Adrenal gland (tissue), 12 donors: ENCODE measurements around the gene KRT15. TPM values are rescaled to one million over a fixed set of nuclear protein-coding genes. Genes with fewer than 3 reads are reported as not detected.

Source experiments
- DNase-seq, 7 donors: peaks; one replicate each; pipeline ENCODE4 v3.0.0-alpha.2; 2019 to 2020
- H3K27ac ChIP-seq, 5 donors: fragments of 200-600 bp; sonication (generic) in 4 of 5; 1 replicate in 3 of 5; 2 replicates in 2 of 5; pipeline versions ENCODE4 v1.5.1 to v1.8.0; 2016 to 2020; ENCODE audit warnings: mild to moderate bottlenecking in 1 of 5
- H3K27me3 ChIP-seq: fragments of 200-600 bp; 2 replicates; pipeline ENCODE4 v1.8.0; 2021
- H3K36me3 ChIP-seq, 2 donors: fragments of 200-600 bp; replicated peaks in 1 of 2; 1 replicate in 1 of 2; 2 replicates in 1 of 2; pipeline versions ENCODE4 v1.5.1 to v1.8.0; 2018 to 2022
- H3K4me1 ChIP-seq, 2 donors: fragments of 200-600 bp; replicated peaks in 1 of 2; 1 replicate in 1 of 2; 2 replicates in 1 of 2; pipeline versions ENCODE4 v1.5.1 to v1.8.0; 2018 to 2021
- H3K4me3 ChIP-seq, 4 donors: fragments of 200-600 bp; sonication (generic) in 3 of 4; one replicate each; pipeline ENCODE4 v1.5.1; 2016 to 2018
- H3K9me3 ChIP-seq, 3 donors: fragments of 200-600 bp; sonication (generic) in 1 of 3; replicated peaks in 1 of 3; 1 replicate in 2 of 3; 2 replicates in 1 of 3; pipeline versions ENCODE4 v1.5.1 to v1.8.0; 2016 to 2021
- POLR2A ChIP-seq, 2 donors: fragments of 450-650 bp; IDR thresholded peaks; one replicate each; pipeline ENCODE4 v1.6.1; 2017; ENCODE audit warnings: antibody characterized with exemption in 2 of 2, mild to moderate bottlenecking in 2 of 2, moderate library complexity in 1 of 2
- WGBS, 4 donors: extraction: QIAGEN DNeasy Blood & Tissue Kit in 2 of 4; methylation state at CpG; one replicate each; pipeline versions ENCODE4 v1.1.5 to v1.1.7; 2013 to 2017; 5-methylcytosine and 5-hydroxymethylcytosine counted together
- intact Hi-C, 2 donors: fragments of 100-400 bp; cut with DNase I; formaldehyde crosslinking; loops; one replicate each; pipeline versions ENCODE4 v1.14.1 to v1.15.0; 2022 to 2023
- polyA plus RNA-seq, 3 donors: library from polyadenylated mRNA; stranded (reverse); fragments of 200-250 nt in 2 of 3; fragments of 350-450 nt in 1 of 3; fragmentation: Illumina TruSeq in 1 of 3; extraction: RNeasy Lipid Tissue Mini Kit (QIAGEN cat#74804) in 1 of 3; gene quantifications; one replicate each; pipeline ENCODE4 v1.2.3, GENCODE V29; 2013 to 2014
- total RNA-seq, 9 donors: library from RNA; depleted of rRNA in 4 of 9; stranded (reverse); fragments of >200 nt in 4 of 9; fragments of 120-200 nt in 1 of 9; fragmentation: NEBNext Ultra II Directional in 1 of 9; extraction: Animal tissue kit (Norgen Biotek cat#: 25700) in 1 of 9; gene quantifications; one replicate each; pipeline versions ENCODE4 v1.1.0 to v1.2.4, GENCODE V29; 2013 to 2023
- TF ChIP-seq, protein P1 (sequence below), 6 experiments: fragments of 450-650 bp in 4 of 6; fragments of 200-600 bp in 2 of 6; sonication (generic) in 1 of 6; IDR thresholded peaks; 1 replicate in 5 of 6; 2 replicates in 1 of 6; pipeline versions ENCODE4 v1.5.1 to v1.8.0; 2016 to 2021; ENCODE audit warnings: antibody characterized with exemption in 6 of 6, mild to moderate bottlenecking in 2 of 6, moderate library complexity in 1 of 6
- donor health status: healthy with polysubstance abuse.
- donor health status: Bipolar disorder and iron deficiency.
- donor health status: DM: yes; HTN: yes; CAD: no.
- donor health status: DM: no; HTN: no; CAD: no.
- donor health status: DM: no; HTN: no; CAD: no.
- donor health status: DM: yes; HTN: yes; CAD: no.

The KRT15 gene
- total and polyA plus RNA-seq, 12 donors: 0.18 to 0.88 (median 0.44) TPM; not detected in 8

GRCh38 chr17:41483991-41484826 lies 34.5 kb downstream of the KRT15 start:
- TF ChIP-seq POLR2A (IDR thresholded peaks at IDR 0.05): no peak
- TF ChIP-seq, protein P1, sequence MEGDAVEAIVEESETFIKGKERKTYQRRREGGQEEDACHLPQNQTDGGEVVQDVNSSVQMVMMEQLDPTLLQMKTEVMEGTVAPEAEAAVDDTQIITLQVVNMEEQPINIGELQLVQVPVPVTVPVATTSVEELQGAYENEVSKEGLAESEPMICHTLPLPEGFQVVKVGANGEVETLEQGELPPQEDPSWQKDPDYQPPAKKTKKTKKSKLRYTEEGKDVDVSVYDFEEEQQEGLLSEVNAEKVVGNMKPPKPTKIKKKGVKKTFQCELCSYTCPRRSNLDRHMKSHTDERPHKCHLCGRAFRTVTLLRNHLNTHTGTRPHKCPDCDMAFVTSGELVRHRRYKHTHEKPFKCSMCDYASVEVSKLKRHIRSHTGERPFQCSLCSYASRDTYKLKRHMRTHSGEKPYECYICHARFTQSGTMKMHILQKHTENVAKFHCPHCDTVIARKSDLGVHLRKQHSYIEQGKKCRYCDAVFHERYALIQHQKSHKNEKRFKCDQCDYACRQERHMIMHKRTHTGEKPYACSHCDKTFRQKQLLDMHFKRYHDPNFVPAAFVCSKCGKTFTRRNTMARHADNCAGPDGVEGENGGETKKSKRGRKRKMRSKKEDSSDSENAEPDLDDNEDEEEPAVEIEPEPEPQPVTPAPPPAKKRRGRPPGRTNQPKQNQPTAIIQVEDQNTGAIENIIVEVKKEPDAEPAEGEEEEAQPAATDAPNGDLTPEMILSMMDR (IDR thresholded peaks at IDR 0.05): no peak
- Histone ChIP-seq H3K27ac (no peak overlapping the region), H3K9me3 (no peaks in the 10 kb centered on the region), H3K36me3 (no peaks in the 10 kb centered on the region), H3K4me1 (no peaks in the 10 kb centered on the region), H3K4me3 (no peak overlapping the region), H3K27me3 (no peaks in the 10 kb centered on the region)
- no peak for DNase-seq
- intact Hi-C loops: no loop called here
- WGBS, 4 donors: 69 to 87% (median 80%) methylated on average over 4 to 7 of the region's 7 CpGs

GRCh38 chr17:41483531-41483930 lies 35.2 kb downstream of the KRT15 start:
- DNase-seq: no peak
- H3K4me3 ChIP-seq: no peak overlapping the region
- no peak overlapping the region for H3K27ac ChIP-seq
- no peaks in the 10 kb centered on the region for H3K36me3 ChIP-seq
- no peaks in the 10 kb centered on the region for H3K27me3 ChIP-seq
- H3K4me1 ChIP-seq: no peaks in the 10 kb centered on the region
- intact Hi-C loops: no loop called here
- 84 to 91% (median 87%) methylated on average over 9 of the region's 9 CpGs for WGBS, 4 donors
- TF ChIP-seq, protein P1 (IDR thresholded peaks at IDR 0.05): no peak
- TF ChIP-seq POLR2A (IDR thresholded peaks at IDR 0.05): no peak
- H3K9me3 ChIP-seq: no peaks in the 10 kb centered on the region

GRCh38 chr17:41481036-41481435 lies 37.7 kb downstream of the KRT15 start, which contains the start of gene KRT35:
TSS of gene KRT35 (minus strand) at chr17:41481151. CDS start at chr17:41481097, 54 bp downstream.
- intact Hi-C loops: no loop called here
- Histone ChIP-seq H3K9me3 (no peaks in the 10 kb centered on the region), H3K4me1 (no peaks in the 10 kb centered on the region), H3K27me3 (no peaks in the 10 kb centered on the region), H3K4me3 (no peak within 1 kb of the TSS), H3K36me3 (no peaks in the 10 kb centered on the region), H3K27ac (no peak within 1 kb of the TSS)
- TF ChIP-seq, protein P1 (IDR thresholded peaks at IDR 0.05): no peak
- TF ChIP-seq POLR2A (IDR thresholded peaks at IDR 0.05): no peak
- WGBS, 4 donors: 92 to 100% (median 93%) methylated on average over 2 of the region's 2 CpGs
- DNase-seq: no peak

GRCh38 chr17:41480581-41480980 lies 38.1 kb downstream of the KRT15 start:
- Histone ChIP-seq H3K9me3 (no peaks in the 10 kb centered on the region), H3K27ac (no peak overlapping the region), H3K4me3 (no peak overlapping the region), H3K4me1 (no peaks in the 10 kb centered on the region), H3K36me3 (no peaks in the 10 kb centered on the region), H3K27me3 (no peaks in the 10 kb centered on the region)
- TF ChIP-seq, protein P1 (IDR thresholded peaks at IDR 0.05): no peak
- TF ChIP-seq POLR2A (IDR thresholded peaks at IDR 0.05): no peak
- intact Hi-C loops: no loop called here
- WGBS, 4 donors: 85 to 96% (median 95%) methylated on average over 10 of the region's 10 CpGs; no CpG with 5 or more reads in 1 of the 4 donors
- DNase-seq: no peak
